SK-N-MC (cell line): ENCODE measurements around the gene CRTC3.
"Not testable (repeated sequence)": the region's sequence is repeated elsewhere in the genome, so short reads cannot be mapped to it uniquely, and the experiment has no call there.

Experiments used
- DNase-seq: peaks from one replicate; pipeline ENCODE4 v3.0.0-alpha.2; 2011; ENCODE audit warnings: low read depth, low spot score
- H3K27ac ChIP-seq: fragments of 200-600 bp; sonication (generic); 2 replicates; pipeline ENCODE4 v1.5.1; 2016; ENCODE audit warnings: mixed run types
- H3K36me3 ChIP-seq: fragments of 200-600 bp; sonication (generic); 2 replicates; pipeline ENCODE4 v1.6.1; 2017; ENCODE audit warnings: antibody characterized with exemption, low read length, mixed read lengths; ENCODE audit not compliant: insufficient read depth
- H3K4me3 ChIP-seq: fragments of 200-600 bp; sonication (generic); 2 replicates; pipeline ENCODE4 v1.5.1; 2016
- H3K9ac ChIP-seq: fragments of 200-600 bp; sonication (generic); 2 replicates; pipeline ENCODE4 v1.8.0; 2017; ENCODE audit warnings: mixed run types, mixed read lengths; ENCODE audit not compliant: insufficient read length
- H3K9me3 ChIP-seq: fragments of 200-600 bp; sonication (generic); 2 replicates; pipeline ENCODE4 v1.6.1; 2017; ENCODE audit warnings: low read depth, mild to moderate bottlenecking, antibody characterized with exemption, low read length, moderate library complexity, mixed read lengths
- EZH2 ChIP-seq: fragments of 200-600 bp; sonication (generic); IDR thresholded peaks from one replicate; pipeline ENCODE4 v1.6.1; 2017; ENCODE audit warnings: antibody characterized with exemption
- FOXP2 ChIP-seq: optimal IDR thresholded peaks from 2 replicates; pipeline ENCODE3; 2011; ENCODE audit warnings: mild to moderate bottlenecking, moderate library complexity; ENCODE audit not compliant: insufficient read depth; ENCODE audit errors: extremely low read length, control extremely low read depth
- POLR2AphosphoS5 ChIP-seq: IDR thresholded peaks from 2 replicates; pipeline ENCODE4 v1.6.1; 2012; ENCODE audit warnings: mild to moderate bottlenecking, low read depth, low read length, borderline replicate concordance

Gene CRTC3

GRCh38 chr15:90671216-90671615 lies 141.5 kb downstream of the CRTC3 start:
- DNase-seq: no peak
- Histone ChIP-seq H3K9me3 (no peaks in the 10 kb centered on the region), H3K36me3 (no peaks in the 10 kb centered on the region), H3K9ac (no peak overlapping the region), H3K27ac (no peak overlapping the region), H3K4me3 (no peak overlapping the region)
- no peak for TF ChIP-seq EZH2
- TF ChIP-seq FOXP2: no peak
- no peak for TF ChIP-seq POLR2AphosphoS5

GRCh38 chr15:90673357-90673756 lies 143.6 kb downstream of the CRTC3 start:
- not testable (repeated sequence) for DNase-seq, H3K36me3 ChIP-seq, H3K9ac ChIP-seq, H3K4me3 ChIP-seq, H3K9me3 ChIP-seq
- H3K27ac ChIP-seq: peak overlapping the region; percentile 74; the same call in 1 of the 2 replicates

- no peak for DNase-seq
- TF ChIP-seq FOXP2 (no peak), EZH2 (no peak), POLR2AphosphoS5 (no peak)
- no peak overlapping the region for H3K27ac ChIP-seq
These were observed 144.8 kb downstream of the CRTC3 start for GRCh38 chr15:90674476-90674875.

GRCh38 chr15:90675464-90675863 lies 145.7 kb downstream of the CRTC3 start:
- Histone ChIP-seq H3K27ac (no peak overlapping the region), H3K9ac (no peak overlapping the region), H3K4me3 (no peak overlapping the region), H3K36me3 (no peaks in the 10 kb centered on the region; the same call in 1 of the 2 replicates), H3K9me3 (no peaks in the 10 kb centered on the region)
- no peak for DNase-seq
- TF ChIP-seq EZH2: no peak
- no peak for TF ChIP-seq POLR2AphosphoS5
- no peak for TF ChIP-seq FOXP2

More at GRCh38 chr15:90674476-90674875, 144.8 kb downstream of the CRTC3 start:
- no peak overlapping the region for H3K9ac ChIP-seq
- no peak overlapping the region for H3K4me3 ChIP-seq
- H3K9me3 ChIP-seq: no peaks in the 10 kb centered on the region
- no peaks in the 10 kb centered on the region; the same call in 1 of the 2 replicates for H3K36me3 ChIP-seq

- no peak overlapping the region for H3K27ac ChIP-seq
- no peak overlapping the region for H3K9ac ChIP-seq
- H3K36me3 ChIP-seq: no peaks in the 10 kb centered on the region; the same call in 1 of the 2 replicates
- no peak for DNase-seq
- no peaks in the 10 kb centered on the region for H3K9me3 ChIP-seq
- H3K4me3 ChIP-seq: no peak overlapping the region
- TF ChIP-seq FOXP2 (no peak), POLR2AphosphoS5 (no peak), EZH2 (no peak)
These were observed 148.4 kb downstream of the CRTC3 start for GRCh38 chr15:90677807-90678790.

- no peaks in the 10 kb centered on the region for H3K9me3 ChIP-seq
- no peaks in the 10 kb centered on the region; the same call in 1 of the 2 replicates for H3K36me3 ChIP-seq
- no peak for TF ChIP-seq FOXP2
- peak overlapping the region; percentile 90 for H3K27ac ChIP-seq
- no peak for DNase-seq
- peak overlapping the region; percentile 7 for H3K9ac ChIP-seq
- peak overlapping the region; percentile 27; the same call in 1 of the 2 replicates for H3K4me3 ChIP-seq
These were observed 150.2 kb downstream of the CRTC3 start for GRCh38 chr15:90679959-90680358.

GRCh38 chr15:90680371-90680935 lies 150.7 kb downstream of the CRTC3 start:
- Histone ChIP-seq H3K27ac (peak overlapping the region; percentile 90), H3K9me3 (no peaks in the 10 kb centered on the region), H3K4me3 (peak overlapping the region; percentile 27; the same call in 1 of the 2 replicates), H3K9ac (peak overlapping the region; percentile 7), H3K36me3 (no peaks in the 10 kb centered on the region; the same call in 1 of the 2 replicates)
- TF ChIP-seq EZH2: no peak
- no peak for TF ChIP-seq FOXP2
- TF ChIP-seq POLR2AphosphoS5: no peak
- DNase-seq: peak; percentile 75

GRCh38 chr15:90681056-90681455 lies 151.3 kb downstream of the CRTC3 start:
- Histone ChIP-seq H3K9me3 (no peaks in the 10 kb centered on the region), H3K27ac (peak overlapping the region; percentile 90), H3K36me3 (no peaks in the 10 kb centered on the region; the same call in 1 of the 2 replicates), H3K9ac (peak overlapping the region; percentile 7), H3K4me3 (no peak overlapping the region)
- DNase-seq: no peak
- TF ChIP-seq FOXP2 (no peak), EZH2 (no peak), POLR2AphosphoS5 (no peak)
